GM12873 (cell line): ENCODE data around the gene IL20RB.

Source experiments
- TF ChIP-seq, protein P1 (sequence below): IDR thresholded peaks from 2 replicates; pipeline ENCODE4 v1.5.1; 2012; ENCODE audit warnings: low read depth, mild to moderate bottlenecking, moderate library complexity, low read length, control low read depth; ENCODE audit not compliant: insufficient read depth; ENCODE audit errors: missing control alignments

The IL20RB gene

DNA sequence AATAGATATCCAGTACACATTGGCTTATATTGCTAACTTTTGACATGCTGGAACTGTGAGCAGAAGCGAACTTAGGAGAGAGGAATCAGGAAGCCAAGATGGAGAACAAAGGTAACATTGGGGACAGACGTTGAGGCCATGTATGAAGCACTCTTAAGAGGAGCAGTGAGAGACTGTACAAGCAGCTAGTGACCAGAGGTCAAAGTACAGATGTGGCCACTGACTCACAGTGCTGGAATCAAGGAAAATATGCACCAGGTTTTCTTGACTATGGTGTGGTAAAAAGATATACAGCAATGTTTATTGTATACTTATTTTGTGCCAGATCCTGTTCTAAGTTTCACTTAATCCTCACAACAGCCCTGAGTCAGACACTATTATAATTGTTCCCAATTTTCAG lies 2.0 kb upstream of the IL20RB start:
- TF ChIP-seq, protein P1, sequence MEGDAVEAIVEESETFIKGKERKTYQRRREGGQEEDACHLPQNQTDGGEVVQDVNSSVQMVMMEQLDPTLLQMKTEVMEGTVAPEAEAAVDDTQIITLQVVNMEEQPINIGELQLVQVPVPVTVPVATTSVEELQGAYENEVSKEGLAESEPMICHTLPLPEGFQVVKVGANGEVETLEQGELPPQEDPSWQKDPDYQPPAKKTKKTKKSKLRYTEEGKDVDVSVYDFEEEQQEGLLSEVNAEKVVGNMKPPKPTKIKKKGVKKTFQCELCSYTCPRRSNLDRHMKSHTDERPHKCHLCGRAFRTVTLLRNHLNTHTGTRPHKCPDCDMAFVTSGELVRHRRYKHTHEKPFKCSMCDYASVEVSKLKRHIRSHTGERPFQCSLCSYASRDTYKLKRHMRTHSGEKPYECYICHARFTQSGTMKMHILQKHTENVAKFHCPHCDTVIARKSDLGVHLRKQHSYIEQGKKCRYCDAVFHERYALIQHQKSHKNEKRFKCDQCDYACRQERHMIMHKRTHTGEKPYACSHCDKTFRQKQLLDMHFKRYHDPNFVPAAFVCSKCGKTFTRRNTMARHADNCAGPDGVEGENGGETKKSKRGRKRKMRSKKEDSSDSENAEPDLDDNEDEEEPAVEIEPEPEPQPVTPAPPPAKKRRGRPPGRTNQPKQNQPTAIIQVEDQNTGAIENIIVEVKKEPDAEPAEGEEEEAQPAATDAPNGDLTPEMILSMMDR = no peak

DNA sequence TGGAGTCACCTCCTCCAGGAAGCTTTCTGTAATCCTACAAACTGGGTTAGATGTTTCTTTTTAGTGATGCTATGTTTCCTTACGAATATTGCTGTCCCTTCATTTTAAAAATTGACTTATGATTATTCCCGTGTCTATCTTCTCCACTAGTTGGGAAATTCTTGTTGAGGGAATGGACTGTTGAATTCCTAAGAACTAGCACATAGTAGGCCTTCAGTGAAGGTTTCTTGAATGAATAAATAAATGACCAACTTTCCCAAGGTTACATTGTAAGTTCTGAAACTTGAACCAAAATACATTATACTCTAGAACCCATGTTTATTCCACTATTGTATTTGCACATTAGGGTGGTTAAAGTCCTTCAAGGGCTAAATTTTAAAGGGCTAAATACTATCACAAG lies 812 bp upstream of the IL20RB start:
- TF ChIP-seq, protein P1 = no peak

DNA sequence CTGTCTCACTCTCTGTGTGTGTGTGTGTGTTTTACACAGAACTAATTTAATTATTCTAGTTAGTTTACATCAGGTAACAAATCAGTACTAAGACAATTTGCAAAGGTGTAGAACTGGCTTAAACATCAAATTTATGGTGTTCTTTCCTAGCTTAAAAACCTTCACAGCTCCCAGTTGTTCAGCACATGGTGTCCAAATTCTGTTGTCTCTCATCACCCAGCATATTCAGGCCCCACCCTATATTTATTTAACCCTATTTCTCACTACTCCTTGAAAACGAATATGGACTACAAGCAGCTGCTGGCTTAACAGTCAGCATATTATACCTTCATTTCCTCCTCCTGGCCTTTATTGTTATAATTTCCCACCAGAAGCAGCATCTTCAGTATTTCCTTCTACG lies 1.2 kb downstream of the IL20RB start:
- TF ChIP-seq, protein P1 = no peak

DNA sequence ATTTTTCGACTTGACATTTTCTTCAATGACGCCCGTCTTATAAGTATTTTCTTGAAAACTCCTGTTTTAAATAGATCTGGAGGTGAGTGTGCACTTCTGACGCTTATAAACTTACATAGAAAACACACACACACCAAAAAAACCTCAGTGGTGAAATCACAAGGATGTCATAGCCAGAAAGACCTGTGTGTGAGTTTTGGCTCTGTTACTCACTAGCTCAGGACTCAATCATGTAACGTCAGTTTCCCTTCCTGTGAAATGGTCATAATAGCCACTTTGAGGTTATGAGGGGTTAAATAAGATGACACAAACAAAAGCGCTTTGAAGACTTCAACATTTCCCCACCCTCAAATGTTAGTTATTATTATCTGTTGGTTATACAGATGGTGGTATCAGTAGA lies 1.8 kb downstream of the IL20RB start:
- TF ChIP-seq, protein P1 = no peak

DNA sequence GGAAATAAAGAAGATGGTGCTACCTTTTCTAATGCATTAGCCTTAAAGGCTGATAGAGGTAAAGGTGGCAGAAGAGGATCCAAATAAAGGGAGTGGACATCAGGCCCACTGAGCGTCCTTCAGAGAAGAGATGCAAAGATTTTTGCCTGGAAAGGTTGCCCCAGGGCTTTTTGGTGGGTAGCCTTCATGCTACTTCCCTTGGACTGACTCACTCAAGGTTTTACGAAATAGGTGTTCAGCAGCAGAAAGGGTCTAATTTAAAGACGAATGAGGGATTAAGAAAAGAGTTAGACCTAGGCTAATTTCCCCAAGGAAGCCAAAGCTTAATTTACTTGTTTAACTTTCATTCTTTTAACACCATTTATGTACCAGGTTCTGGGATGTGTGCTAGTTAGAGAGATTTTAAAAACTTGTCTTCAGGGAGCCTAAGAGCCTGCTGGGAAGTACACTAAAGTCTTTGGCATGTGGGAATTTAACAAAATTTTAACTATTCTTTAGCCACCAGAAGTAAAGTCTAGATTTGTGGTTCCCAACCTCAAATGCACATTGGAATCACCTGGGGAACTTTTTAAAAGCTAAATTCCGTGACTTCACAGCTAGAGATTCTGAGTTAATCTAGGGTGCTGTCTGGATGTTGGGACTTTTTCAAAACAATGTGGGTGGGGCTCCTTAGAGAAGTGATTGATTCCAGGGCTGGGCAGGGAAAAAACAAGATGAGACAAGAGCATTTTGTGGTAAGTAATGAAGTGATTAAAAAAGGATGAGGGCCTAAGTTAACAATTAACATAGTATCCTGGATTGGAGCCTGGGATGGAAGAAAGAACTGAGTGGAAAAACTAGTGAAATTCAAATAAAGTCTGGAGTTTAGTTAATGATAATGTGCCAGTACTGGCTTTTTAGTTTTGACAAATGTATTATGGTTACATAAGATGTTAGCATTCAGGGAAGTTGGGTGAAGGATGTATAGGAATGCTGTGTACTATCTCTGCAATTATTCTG lies 3.4 kb downstream of the IL20RB start:
- TF ChIP-seq, protein P1 = no peak

DNA sequence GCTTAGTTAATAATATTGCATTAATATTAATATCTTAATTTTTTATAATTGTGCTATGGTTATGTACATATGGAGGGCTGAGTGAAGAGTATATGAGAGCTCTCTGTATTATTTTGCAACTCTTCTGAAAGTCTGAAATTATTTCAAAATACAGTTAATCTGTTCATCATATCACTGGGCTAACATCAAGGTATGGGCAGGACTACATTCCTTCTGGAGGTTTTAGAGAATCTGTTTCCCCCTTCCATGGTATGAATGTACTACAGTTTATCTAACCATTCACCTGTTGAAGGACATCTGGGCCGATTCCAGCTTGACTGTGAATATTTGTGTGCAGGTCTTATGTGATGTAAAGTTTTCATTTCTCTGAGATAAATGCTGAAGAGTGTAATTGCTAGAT lies 5.1 kb downstream of the IL20RB start:
- TF ChIP-seq, protein P1 = no peak

DNA sequence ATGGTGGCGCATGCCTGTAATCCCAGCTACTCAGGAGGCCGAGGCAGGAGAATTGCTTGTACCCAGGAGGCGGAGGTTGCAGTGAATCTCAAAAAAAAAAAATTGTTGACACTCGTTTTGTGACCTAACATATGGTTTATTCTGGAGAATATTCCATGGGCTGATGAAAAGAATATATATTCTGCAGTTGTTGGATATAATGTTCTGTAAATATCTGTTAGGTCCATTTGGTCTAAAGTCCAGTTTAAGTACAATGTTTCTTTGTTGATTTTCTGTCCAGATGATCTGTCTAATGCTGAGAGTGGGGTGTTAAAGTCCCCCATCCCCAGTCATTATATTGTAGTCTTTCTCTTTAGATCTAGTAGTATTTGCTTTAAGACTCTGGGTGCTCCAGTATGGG lies 15.6 kb downstream of the IL20RB start:
- TF ChIP-seq, protein P1 = no peak
